Psoas muscle (tissue), 8 donors: ENCODE measurements around the gene PRAC2. TPM values are rescaled to one million over a fixed set of nuclear protein-coding genes. Genes with fewer than 3 reads are reported as not detected.

Source experiments
- ATAC-seq, 4 donors: fragments of 200-7000 bp; cut with Tn5 transposase; one replicate each; pipeline ENCODE4 v1.9.1; 2020; ENCODE audit warnings: moderate library complexity in 3 of 4, mild to moderate bottlenecking in 2 of 4
- DNase-seq, 2 donors: peaks; one replicate each; pipeline ENCODE4 v3.0.0-alpha.2; 2020
- H3K27ac ChIP-seq: fragments of 200-600 bp; one replicate; pipeline ENCODE4 v1.8.0; 2022
- H3K27me3 ChIP-seq, 3 donors: fragments of 200-600 bp in 1 of 3; one replicate each; pipeline versions ENCODE4 v1.6.1 to v1.8.0; 2013 to 2022; ENCODE audit warnings: low read length in 2 of 3, mild to moderate bottlenecking in 2 of 3, moderate library complexity in 1 of 3; ENCODE audit not compliant: insufficient read depth in 3 of 3
- H3K36me3 ChIP-seq, 2 donors: fragments of 200-600 bp in 1 of 2; one replicate each; pipeline versions ENCODE4 v1.6.1 to v1.8.0; 2013 to 2022; ENCODE audit warnings: low read depth in 1 of 2, mild to moderate bottlenecking in 1 of 2, moderate library complexity in 1 of 2; ENCODE audit not compliant: insufficient read depth in 1 of 2
- H3K4me1 ChIP-seq: fragments of 200-600 bp; one replicate; pipeline ENCODE4 v1.8.0; 2022
- H3K4me3 ChIP-seq: fragments of 200-600 bp; one replicate; pipeline ENCODE4 v1.8.0; 2022; ENCODE audit warnings: mild to moderate bottlenecking
- H3K9me3 ChIP-seq: fragments of 200-600 bp; one replicate; pipeline ENCODE4 v1.8.0; 2022
- CTCF ChIP-seq: fragments of 200-600 bp; IDR thresholded peaks from one replicate; pipeline ENCODE4 v1.8.0; 2022; ENCODE audit warnings: antibody characterized with exemption
- WGBS, 3 donors: extraction: QIAGEN DNeasy Blood & Tissue Kit; methylation state at CpG; one replicate each; pipeline versions ENCODE4 v1.1.6 to v1.1.7; 2013; 5-methylcytosine and 5-hydroxymethylcytosine counted together
- intact Hi-C, 2 donors: fragments of 100-400 bp; cut with DNase I; formaldehyde crosslinking; loops; one replicate each; pipeline versions ENCODE4 v1.11.0 to v1.14.2; 2022
- polyA plus RNA-seq, 3 donors: library from polyadenylated mRNA; stranded (reverse); fragments of 200-250 nt; gene quantifications; one replicate each; pipeline ENCODE4 v1.2.3, GENCODE V29; 2013
- total RNA-seq, 4 donors: library from RNA; stranded (reverse); fragmentation: NEBNext Ultra II Directional in 2 of 4; extraction: Animal tissue kit (Norgen Biotek cat#: 25700) in 2 of 4; gene quantifications; one replicate each; pipeline versions ENCODE4 v1.2.1 to v1.2.4, GENCODE V29; 2021 to 2023
- donor health status: healthy with polysubstance abuse.
- donor health status: DM: no; HTN: no; CAD: no; lungs with moderate emphysema.
- donor health status: Bipolar disorder and iron deficiency.
- donor health status: healthy.
- donor health status: DM: yes; HTN: yes; CAD: no.
- donor health status: DM: no; HTN: no; CAD: no.
- donor health status: DM: no; HTN: no; CAD: no.
- donor health status: DM: yes; HTN: yes; CAD: no.

Gene PRAC2
- total and polyA plus RNA-seq, 7 donors, result not detected

DNA sequence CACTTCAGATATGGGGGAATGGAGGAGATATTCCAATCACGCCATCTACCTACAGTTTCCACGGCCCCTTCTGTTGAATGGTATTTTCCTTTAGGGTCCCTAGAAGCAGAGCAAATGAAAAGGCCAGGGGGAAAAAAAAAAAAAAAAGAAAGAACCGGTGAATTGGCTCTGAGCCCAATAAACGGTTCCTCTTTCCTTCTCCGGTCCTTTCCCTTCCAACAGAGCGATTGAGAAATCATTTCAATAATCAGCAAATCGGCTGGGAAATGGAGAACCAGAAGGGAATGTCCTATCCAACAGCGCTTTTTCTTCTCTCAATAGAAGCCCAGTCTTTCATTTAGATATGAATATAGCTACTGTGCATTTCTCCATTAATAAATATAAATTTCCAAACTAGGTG lies 32.4 kb downstream of the PRAC2 start:
- intact Hi-C loops, result no loop called here
- WGBS, 3 donors, result 41 to 46% (median 41%) methylated on average over 8 of the region's 8 CpGs
- no peak for TF ChIP-seq CTCF
- H3K4me1 ChIP-seq, result no peaks in the 10 kb centered on the region
- H3K27ac ChIP-seq, result no peak overlapping the region
- no peak for DNase-seq
- H3K36me3 ChIP-seq, result no peaks in the 10 kb centered on the region
- H3K4me3 ChIP-seq, result no peak overlapping the region
- H3K9me3 ChIP-seq, result no peaks in the 10 kb centered on the region
- peaks cover 4 to 90% (median 36%) of the 10 kb centered on the region in 3 donors for H3K27me3 ChIP-seq
- ATAC-seq, result no peak

- DNase-seq, result no peak
- no peaks in the 10 kb centered on the region for H3K36me3 ChIP-seq
- 26 to 35% (median 34%) methylated on average over 3 of the region's 3 CpGs for WGBS, 3 donors
- TF ChIP-seq CTCF, result no peak
- H3K27ac ChIP-seq, result no peak overlapping the region
- peaks cover 4 to 89% (median 29%) of the 10 kb centered on the region in 3 donors for H3K27me3 ChIP-seq
- ATAC-seq, result no peak
- H3K9me3 ChIP-seq, result no peaks in the 10 kb centered on the region
- intact Hi-C loops, result no loop called here
- no peak overlapping the region for H3K4me3 ChIP-seq
- no peaks in the 10 kb centered on the region for H3K4me1 ChIP-seq
These were observed 33.9 kb downstream of the PRAC2 start for GRCh38 chr17:48756830-48757251.

- Histone ChIP-seq H3K27me3 (peaks cover 4 to 89% (median 22%) of the 10 kb centered on the region in 3 donors), H3K27ac (no peak overlapping the region), H3K4me3 (no peak overlapping the region), H3K4me1 (no peaks in the 10 kb centered on the region), H3K9me3 (no peaks in the 10 kb centered on the region), H3K36me3 (no peaks in the 10 kb centered on the region)
- intact Hi-C loops, result no loop called here
- no peak for ATAC-seq
- WGBS, 3 donors, result 26 to 32% (median 27%) methylated on average over 2 of the region's 2 CpGs
- no peak for DNase-seq
- TF ChIP-seq CTCF, result no peak
These were observed 34.6 kb downstream of the PRAC2 start for GRCh38 chr17:48757524-48757961.

- Histone ChIP-seq H3K36me3 (no peaks in the 10 kb centered on the region), H3K27me3 (peaks cover 4 to 84% (median 10%) of the 10 kb centered on the region in 3 donors), H3K9me3 (no peaks in the 10 kb centered on the region), H3K4me1 (no peaks in the 10 kb centered on the region), H3K4me3 (no peak overlapping the region), H3K27ac (no peak overlapping the region)
- ATAC-seq, result no peak
- no peak for DNase-seq
- intact Hi-C loops, result no loop called here
- TF ChIP-seq CTCF, result no peak
These were observed 36.3 kb downstream of the PRAC2 start for GRCh38 chr17:48759288-48759687.

DNA sequence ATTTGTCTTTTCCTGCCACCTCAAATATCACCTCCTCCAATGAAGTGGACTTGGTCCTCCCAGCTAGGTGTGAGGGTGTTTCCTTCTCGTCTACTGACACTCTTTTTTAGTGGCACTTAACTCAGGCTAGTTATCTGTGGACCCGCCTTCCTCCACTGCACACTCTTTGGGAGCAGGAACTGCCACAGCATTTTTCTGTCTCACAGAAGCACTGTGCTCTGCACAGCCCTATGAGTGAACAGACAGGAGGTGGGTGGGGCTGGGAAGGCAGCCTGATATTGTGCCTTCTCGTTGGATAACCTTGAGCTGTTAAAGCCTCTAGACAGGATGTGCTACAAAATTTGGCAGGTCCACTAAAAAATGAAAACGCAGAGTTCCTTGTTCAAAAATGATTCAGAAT lies 37.4 kb downstream of the PRAC2 start:
- no peaks in the 10 kb centered on the region for H3K9me3 ChIP-seq
- H3K27me3 ChIP-seq, result peaks cover 2 to 81% (median 7%) of the 10 kb centered on the region in 3 donors
- WGBS, 3 donors, result 37 to 41% (median 40%) methylated on average over 4 of the region's 4 CpGs
- no peaks in the 10 kb centered on the region for H3K36me3 ChIP-seq
- intact Hi-C loops, result no loop called here
- H3K4me1 ChIP-seq, result no peaks in the 10 kb centered on the region
- no peak overlapping the region for H3K4me3 ChIP-seq
- H3K27ac ChIP-seq, result no peak overlapping the region
- ATAC-seq (no peak), DNase-seq (no peak)
- TF ChIP-seq CTCF, result no peak
